Measurements from ENCODE around the gene TBC1D24.

TBC1D24 gene

GRCh38 chr16:2516391-2517240, 41.7 kb downstream of the TBC1D24 start:
- in situ Hi-C loops (cut with HindIII; ENCODE audit: low sequenced_read_pairs), result no loop called here
- no peak for TF ChIP-seq CTCF (IDR thresholded peaks at IDR 0.05; ENCODE audit: low read depth, low read length, missing control alignments)
- H3K4me3 ChIP-seq (ENCODE audit: low read depth, low read length), result peak overlapping the region; percentile 9
- DNase-seq (ENCODE audit: low read depth), result no peak

DNA sequence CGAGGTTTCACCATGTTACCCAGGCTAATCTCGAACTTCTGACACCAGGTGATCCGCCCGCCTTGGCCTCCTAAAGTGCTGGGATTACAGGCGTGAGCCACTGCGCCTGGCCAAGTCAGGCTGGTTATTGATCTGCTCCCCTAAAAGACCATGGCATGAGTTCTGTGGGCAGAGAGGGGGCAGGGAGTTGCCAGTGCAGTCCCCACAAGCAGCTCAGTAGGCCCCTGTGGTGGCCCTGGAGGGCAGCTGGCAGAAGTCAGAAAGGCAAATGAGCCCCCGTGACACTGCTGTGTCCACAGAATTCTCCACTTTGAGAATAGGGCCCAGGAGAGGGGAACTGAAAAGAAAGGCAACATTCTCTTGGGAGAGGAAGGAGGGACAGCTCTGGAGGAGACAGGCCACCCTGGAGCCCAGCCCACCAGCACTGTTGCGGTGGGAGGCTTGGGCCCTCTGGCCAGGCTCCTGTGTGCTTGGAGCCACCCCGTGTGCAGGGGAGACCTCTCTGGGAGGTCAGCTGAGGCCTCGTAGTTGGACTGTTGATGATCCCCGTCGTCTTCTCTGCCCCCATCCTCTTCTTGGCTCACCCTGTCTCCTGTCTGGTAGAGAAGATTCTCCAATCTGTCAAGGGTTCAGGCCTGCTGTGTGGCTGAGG, 43.2 kb downstream of the TBC1D24 start:
- TF ChIP-seq CTCF (IDR thresholded peaks at IDR 0.05; ENCODE audit: low read depth, low read length, missing control alignments), result no peak
- in situ Hi-C loops (cut with HindIII; ENCODE audit: low sequenced_read_pairs), result no loop called here
- H3K4me3 ChIP-seq (ENCODE audit: low read depth, low read length), result no peak overlapping the region
- DNase-seq (ENCODE audit: low read depth), result no peak

DNA sequence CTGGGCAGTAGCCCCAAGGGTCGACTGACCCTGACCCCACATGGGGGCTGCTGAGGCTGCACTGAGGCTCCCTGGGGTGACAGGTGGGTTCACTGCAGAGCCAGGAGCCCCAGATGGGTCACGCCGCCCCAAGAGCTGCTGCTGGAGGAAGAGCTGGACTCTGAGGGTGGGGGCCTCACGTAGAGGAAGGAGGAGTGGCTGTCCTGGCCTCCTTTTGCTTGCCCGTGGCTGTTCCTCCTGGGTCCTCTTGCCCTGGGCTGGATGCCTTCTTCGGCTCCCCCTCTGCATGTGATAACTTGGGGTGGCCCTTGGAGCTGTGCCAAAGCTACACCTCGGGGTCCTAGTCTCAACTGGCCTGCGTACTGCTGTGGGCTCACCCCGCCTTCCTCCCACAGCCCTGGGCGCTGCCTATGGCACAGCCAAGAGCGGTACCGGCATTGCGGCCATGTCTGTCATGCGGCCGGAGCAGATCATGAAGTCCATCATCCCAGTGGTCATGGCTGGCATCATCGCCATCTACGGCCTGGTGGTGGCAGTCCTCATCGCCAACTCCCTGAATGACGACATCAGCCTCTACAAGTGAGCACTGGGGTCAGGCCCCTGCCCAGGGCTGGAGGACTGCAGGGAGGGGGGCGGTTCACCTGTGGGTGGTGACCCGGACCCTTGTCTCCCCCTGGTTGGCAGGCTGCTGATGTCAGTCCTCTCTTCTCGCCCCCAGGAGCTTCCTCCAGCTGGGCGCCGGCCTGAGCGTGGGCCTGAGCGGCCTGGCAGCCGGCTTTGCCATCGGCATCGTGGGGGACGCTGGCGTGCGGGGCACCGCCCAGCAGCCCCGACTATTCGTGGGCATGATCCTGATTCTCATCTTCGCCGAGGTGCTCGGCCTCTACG, 44.1 kb downstream of the TBC1D24 start:
- in situ Hi-C loops (cut with HindIII; ENCODE audit: low sequenced_read_pairs), result no loop called here
- no peak overlapping the region for H3K4me3 ChIP-seq (ENCODE audit: low read depth, low read length)
- TF ChIP-seq CTCF (IDR thresholded peaks at IDR 0.05; ENCODE audit: low read depth, low read length, missing control alignments), result no peak
- DNase-seq (ENCODE audit: low read depth), result no peak

GRCh38 chr16:2519711-2520080, 44.8 kb downstream of the TBC1D24 start:
- TF ChIP-seq CTCF (IDR thresholded peaks at IDR 0.05; ENCODE audit: low read depth, low read length, missing control alignments), result no peak
- H3K4me3 ChIP-seq (ENCODE audit: low read depth, low read length), result peak overlapping the region; percentile 61
- no peak for DNase-seq (ENCODE audit: low read depth)
- in situ Hi-C loops (cut with HindIII; ENCODE audit: low sequenced_read_pairs), result no loop called here

DNA sequence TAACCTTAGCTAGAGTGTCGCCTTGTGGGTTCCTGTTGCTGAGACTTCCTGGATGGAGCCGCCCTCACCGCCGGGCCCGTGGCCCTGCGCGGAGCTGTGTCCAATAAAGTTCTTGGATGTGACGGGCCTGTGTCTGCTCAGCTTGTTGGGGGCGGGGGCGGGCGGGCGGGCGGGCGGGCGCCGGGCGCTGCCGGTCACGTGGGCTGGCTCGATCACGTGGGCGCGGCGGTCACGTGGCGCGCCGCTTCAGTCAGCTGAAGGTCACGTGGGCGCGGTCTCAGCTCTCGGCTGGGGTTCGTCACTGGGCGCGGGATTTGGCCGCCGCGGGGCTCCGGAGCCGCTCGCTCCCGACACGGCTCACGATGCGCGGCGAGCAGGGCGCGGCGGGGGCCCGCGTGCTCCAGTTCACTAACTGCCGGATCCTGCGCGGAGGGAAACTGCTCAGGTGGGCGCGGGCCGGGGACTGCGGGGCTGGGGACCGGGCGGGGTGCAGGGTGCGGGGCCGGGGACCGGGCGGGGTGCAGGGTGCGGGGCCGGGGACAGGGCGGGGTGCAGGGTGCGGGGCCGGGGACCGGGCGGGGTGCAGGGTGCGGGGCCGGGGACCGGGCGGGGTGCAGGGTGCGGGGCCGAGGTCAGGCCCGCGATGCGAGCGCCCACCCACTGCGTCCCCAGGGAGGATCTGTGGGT, 45.3 kb downstream of the TBC1D24 start, which contains the start of gene AMDHD2:
AMDHD2 (plus strand) TSS at position 275 of the 687 bp plus-strand sequence; CDS start at position 363, 88 bp downstream.
- DNase-seq (ENCODE audit: low read depth), result peak; percentile 76
- in situ Hi-C loops (cut with HindIII; ENCODE audit: low sequenced_read_pairs), result no loop called here
- H3K4me3 ChIP-seq (ENCODE audit: low read depth, low read length), result peak within 1 kb of the TSS; percentile 61
- no peak for TF ChIP-seq CTCF (IDR thresholded peaks at IDR 0.05; ENCODE audit: low read depth, low read length, missing control alignments)

Measured in astrocyte of the cerebellum (primary cell).